Measurements from ENCODE around the gene NPL.

Gene NPL

DNA sequence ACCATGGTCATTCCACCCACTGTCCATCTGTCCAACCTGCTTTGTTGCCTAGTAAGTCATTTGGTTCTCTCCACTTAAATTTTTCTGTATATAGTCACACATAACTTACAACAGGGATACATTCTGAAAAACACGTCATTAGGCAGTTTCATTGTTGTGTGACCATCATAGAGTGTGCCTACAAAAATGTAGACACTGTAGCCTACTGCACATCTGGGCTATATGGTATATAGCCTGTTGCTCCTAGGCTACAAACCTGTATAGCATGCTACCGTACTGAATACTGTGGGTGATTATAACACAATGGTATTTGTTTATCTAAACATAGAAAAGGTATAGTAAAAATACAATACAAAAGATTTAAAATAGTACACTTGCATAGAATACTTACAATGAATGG lies 10.0 kb upstream of the NPL start:
- no peak for DNase-seq

DNA sequence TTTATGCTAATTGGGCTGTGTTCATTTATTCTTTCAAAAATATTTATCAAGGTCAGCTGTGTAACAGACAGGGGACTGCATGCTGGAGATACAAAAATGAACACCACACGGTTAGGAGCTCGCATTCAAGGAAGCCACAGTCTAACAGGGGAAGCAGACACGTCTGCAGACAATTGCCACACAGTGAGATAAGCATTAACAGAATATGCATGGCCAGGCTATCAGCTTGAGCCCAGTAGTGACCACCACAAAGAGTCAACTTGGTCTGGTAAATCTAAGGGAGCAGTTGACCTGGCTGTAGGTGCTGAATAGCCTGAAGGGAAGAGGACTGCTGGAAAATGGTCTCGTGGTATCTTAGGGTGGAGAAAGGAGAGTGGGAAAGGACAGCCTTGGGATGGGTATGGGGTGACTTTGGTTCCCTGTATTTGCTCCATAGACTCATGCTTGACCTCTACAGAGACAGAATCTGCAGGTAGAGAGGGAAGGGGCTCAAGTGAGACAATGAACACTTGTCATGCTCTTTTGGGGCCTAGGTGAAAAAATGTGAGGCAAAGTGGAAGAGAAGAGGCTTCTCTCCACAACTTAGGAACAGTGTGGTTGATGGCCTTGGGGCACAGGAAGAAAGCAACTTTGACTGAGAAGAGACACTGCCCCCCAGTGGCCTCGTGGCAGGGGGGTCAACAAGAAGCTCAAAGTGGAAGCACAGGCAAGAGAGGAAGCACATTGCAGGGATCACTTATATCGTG lies 7.6 kb upstream of the NPL start:
- peak; percentile 28 to 68 for DNase-seq

DNA sequence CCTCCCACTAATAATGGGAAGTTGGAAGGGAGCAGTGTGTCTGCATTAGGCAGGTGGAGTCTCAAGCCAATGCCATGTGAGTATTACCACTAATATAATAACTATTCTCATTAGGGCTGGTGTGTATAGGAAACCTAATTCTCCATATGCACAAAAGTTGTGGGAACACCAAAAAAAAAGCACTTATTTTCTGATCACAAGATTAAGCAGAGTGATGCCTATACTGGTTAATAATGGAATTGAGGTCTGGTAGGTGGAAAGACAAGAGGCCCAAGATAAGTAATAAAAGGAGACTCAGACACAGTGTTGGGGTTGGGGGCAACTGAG lies 7.0 kb upstream of the NPL start:
- DNase-seq = no peak

DNA sequence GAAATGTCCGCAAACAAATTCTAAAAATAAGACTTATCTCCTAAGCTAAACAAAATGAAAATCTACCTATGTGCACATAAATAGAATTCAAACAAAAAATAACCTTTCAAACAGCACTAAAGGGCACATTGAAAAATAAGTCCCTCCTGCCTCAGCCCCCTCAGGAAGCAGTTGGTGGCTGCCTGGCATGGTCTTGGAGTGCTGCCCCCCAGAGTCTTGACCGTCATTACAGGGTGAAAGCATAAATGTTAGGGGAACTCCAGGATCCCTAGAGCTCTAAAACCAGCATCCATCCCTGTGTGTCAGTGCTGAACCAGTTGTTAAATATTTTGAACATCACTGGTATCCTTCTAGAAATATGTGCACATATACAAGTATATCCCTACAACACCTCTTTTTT lies 6.5 kb upstream of the NPL start:
- DNase-seq = no peak

DNA sequence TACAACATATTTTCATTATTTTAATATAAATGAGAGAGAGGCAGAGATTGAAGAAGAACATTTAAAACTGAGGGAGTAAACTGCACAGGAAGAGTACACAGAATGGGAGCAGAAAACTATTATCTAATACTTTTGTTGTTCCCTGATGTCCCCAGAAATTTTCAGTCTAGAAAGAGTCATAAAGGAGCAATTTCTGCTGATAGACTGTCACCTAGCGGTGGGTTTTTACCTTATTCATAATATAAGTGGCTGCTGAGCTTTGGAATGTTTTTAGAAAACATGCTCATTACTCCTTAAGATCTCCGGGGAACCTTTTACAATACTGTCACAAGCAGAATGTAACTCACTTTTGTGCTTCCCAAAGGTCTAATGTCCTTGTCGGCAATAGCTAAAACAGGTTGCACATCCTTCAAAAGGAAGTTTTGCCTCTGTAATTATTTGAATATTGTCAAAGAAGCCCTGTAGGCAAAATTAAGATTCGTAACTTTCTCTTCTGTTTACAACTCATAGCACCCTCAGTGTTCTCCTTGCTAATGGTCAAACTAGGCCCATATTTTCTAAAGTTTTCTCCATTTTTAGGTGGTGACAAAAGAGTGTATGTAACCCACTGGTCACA lies 4.9 kb upstream of the NPL start:
- DNase-seq = peak in 1 of 2 experiments; percentile 19

DNA sequence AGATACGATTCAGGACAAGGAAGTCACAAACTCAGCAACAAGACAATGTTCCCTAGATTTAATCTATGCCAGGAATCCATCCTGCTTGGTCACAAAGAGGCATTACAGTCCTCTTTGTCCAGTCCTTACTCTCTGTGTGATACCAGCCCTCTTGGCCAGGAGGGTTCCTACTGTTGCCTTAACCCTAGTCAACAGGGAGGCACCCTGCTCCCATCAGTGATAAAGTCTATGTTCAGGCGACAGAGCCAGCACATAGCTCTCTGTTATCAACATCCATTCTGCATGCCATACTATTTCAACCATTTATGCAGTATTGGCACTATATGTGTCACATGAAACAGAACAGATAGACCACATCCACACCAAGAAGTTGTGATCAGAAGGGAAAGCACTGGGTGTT lies 4.4 kb upstream of the NPL start:
- DNase-seq = no peak

DNA sequence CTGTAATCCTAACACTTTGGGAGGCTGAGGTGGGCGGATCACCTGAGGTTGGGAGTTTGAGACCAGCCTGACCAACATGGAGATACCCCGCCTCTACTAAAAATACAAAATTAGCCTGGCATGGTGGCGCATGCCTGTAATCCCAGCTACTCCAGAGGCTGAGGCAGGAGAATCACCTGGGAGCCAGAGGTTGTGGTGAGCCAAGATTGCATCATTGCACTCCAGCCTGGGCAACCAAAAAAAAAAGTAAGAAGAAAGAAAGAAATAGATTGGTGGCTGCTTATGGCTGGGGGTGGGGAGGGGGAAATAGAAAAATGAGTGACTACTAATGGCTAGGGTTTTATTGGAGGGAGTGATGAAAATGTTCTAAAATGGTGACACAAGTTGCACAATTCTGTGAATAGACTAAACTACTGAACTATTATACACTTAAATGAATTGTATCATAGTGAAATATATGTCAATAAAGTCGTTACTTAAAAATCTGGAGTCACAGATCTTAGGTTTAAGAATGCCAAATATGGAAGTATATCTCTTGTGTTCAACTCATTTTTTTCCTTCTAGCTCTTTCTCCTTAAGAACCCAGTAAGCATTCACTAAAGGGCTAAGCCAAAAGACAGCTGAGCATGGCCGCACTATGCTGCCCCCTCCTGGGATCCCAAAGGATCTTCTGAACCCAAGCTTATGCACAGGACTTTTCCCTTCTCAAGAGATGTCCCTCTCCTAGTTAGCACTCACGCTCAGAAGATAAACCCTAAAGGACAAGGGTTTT lies 3.2 kb upstream of the NPL start:
- peak in 1 of 2 experiments; percentile 13 for DNase-seq

DNA sequence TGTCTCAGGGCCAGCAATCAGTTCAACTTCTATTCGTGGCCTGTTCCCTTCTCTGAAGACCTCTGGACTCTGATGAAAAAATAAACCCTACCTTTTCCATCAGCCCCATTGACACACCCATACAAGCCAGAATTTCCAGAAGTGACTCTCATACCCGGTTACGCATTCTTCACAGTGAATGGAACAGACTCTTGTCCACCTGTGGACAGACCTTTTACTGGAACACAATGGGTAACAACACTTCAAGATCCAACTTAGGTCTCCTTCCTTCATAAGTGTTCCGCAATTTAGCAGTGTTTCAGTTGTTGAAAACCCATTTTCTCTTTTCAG lies 2.6 kb upstream of the NPL start:
- DNase-seq = no peak

DNA sequence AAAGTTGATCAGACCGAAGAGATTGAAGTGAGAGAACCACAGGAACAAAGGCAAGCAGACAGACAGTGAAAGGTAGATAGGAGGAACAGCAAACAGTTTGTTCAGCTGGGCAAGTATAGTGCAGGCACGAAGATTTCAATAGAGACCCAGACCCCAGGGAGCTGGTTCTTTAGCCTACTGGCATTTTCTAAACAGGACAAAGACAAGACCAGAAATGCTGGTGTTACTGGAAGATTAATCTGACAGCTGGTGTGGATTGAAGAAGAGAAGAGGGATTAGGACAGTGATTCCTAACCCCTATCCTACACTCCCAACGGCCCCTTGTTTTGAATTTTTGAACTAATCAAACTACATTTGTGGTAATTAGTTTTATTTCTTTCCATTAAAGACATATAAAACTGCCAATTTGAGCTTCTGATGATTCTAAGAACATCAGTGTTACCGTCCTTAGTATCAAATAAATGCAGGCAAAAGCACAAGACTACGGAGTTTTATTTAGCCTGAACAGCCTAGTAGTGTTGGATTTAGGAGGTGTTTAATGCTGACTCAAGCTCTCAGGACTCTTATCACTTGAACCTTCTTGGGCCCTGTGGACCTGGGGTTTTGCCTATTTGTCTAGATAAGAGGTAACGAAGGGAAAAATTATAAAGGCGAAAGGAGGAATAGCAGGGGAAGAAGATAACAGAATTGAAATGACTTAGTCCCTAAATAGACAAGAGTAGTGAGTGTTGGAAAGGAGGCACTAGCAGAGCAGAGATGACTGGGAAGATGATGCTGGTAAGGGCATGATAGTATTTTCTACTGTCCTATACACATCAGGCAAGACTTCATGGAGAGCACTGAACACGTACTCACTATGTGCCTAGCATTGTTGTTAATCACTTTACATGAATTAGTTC lies 2.0 kb downstream of the NPL start:
- no peak for DNase-seq

DNA sequence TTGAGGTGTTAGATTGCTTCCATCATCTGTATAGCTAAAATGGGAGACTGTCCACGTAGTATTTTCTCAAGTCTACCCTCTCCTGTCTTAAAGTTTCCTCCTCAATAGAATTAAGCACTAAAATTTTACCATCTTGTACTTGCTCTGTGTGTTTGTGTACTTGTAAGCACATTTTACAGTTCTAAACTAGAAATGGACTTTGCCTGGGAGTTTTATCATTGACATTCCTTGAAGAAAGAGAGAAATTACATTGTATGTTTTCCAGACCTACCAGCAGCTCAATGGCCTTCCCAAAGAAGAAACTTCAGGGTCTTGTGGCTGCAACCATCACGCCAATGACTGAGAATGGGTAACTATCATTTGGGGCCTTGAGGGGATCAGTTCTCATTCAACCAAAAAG lies 4.5 kb downstream of the NPL start:
- no peak for DNase-seq

DNA sequence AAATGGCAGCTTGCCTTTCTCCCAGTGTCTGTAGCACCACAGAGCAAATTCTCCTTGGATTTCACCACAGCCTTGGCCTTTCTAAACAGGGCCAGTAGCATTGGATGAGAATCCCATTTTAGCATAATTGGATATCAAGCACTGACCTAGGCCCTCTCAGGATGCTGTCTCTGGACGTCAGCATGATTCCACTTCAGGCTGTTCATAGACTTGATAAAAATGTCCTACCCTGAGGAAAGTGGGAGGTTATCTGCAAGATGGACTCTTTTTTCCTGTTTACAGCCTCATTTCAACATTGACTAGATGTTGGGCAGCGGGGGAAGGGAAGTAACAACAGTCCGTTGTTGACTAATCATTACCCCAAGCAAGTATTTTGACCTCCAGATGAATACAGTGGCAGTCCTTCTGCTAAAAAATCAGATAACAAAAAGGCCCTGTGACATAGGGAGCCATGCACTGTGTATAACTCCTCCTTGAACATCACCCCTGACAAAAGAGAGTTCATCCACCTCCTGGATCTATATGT lies 5.2 kb downstream of the NPL start:
- DNase-seq = no peak

DNA sequence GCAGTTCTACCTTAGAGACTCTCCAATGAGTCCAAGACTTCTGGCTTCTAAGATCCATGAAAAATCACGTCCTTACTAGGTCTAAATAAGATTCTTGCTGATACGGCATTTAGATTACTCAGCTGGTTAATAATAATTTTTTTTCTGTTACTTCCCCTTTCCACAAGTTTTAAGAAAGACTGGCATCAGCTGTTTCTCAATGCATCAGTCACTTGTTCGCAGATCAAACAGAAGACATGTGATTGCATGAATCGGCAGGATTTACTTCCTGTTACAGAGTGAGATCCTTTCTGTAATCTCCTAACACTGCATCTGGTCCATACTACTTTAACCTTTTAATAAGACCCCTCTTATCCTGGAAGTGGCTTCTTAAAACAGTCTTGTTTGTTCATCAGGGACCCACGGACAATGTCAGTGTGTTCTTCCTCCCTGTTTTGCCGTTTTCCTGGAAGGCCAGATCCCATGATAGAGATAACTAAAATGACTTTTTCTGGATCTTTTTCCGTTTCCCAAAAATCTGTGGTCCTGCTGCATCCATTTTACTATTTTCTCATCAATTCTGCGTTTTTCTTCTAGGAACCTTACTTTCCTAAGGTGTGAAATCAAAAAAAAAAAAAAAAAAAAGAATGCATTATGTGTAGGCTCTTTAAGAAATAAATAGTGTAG lies 6.1 kb downstream of the NPL start:
- DNase-seq = no peak

DNA sequence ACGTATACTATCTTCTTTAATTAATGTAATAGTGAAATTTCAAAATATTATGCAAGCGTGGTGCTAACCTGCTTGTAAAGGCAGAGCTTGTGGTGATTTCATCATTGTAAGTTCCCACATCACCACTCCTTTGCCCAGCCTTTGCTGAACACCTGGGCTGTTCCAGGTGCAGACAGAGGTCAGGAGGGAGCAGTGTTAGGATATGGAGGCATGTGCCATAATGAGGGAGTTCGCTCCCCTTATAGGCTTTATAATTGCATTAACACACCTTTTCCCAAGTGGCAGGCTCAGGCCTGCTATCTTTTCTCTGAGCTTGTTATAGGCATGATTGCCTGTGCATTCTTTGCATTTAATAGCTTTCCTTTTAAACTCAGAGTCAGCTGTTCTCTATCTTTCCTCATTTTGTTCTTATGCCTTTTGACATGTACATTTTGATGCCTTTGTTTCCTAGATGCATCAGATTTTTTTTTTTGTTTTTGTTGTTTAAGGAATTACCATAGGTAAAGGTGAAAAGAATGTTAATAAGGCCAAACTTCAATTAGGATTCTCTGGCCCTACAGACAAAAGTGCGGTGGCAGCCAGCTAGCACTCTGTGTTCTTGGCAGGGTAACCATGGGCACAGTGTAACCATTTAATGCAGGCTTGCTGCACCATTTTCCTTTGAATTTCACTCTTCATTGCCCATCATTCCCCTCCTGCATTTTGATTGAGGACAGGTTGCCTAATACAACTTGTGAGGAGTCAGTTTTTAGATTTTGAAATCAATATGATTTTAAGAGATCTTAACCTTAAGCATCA lies 12.6 kb downstream of the NPL start:
- DNase-seq = no peak

DNA sequence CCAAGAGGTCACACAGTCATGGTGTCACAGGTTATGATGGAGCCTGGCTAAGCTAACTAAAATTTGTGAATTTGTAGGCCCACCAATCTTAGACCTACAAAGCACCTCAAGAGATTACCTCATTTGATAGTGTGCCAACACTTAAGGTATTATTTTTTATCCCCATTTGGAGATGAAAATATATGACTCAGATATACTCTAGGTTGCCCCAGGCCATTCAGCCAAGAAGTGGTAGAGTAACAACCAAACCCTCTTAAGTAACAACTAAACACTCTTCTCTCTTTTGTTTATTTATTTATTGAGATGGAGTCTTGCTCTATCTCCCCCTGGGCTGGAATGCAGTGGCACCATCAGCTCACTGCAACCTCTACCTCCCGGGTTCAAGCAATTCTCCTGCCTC lies 14.3 kb downstream of the NPL start:
- no peak for DNase-seq

DNA sequence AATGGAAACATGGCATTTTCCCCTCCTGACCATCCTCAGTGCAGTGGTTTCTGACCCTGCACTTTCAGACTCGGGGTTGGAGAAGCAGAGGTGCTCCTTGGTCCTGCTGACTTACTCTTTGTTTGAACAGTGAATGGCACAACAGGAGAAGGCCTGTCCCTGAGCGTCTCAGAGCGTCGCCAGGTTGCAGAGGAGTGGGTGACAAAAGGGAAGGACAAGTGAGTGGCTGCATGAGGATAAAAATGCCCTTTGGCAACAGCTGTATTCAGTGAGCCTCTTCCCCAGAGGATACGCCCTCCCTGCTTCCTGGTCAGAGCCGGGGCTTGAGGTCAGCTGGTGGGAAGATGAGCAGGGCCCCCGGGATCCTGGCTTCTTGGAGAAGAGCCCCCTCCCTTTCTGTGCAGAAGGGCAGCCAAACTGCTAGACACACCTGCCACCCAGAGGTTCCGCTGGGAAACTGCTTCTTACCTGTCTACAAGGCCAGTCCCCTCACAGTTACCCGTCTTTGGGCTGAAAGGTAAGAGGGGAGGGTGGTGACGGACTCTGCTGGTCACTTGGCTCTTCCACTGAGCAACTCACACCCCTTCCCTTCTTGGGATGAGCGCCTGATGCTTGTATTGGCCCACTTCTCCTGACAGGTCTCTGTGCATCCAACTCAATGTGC lies 16.6 kb downstream of the NPL start:
- DNase-seq = peak in 1 of 2 experiments; percentile 7

DNA sequence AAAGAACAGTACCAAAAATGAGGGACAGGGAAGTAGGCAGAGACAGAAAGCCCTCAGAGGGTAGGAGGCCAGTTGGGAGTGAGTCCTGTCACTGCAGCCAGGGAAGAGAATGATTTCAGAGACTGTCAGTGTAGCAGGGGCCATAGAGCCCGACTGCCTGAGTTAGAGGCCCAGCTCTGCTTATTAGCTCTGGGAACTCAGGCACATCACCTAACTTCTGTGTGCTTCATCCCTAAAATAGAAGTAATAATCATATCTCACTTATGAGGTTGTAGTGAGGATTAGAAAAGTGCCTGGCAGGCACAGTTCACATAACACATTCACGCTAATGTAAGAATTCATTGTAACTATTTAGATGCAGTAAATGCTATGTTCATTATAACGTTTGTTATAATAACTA lies 18.3 kb downstream of the NPL start:
- DNase-seq = no peak

DNA sequence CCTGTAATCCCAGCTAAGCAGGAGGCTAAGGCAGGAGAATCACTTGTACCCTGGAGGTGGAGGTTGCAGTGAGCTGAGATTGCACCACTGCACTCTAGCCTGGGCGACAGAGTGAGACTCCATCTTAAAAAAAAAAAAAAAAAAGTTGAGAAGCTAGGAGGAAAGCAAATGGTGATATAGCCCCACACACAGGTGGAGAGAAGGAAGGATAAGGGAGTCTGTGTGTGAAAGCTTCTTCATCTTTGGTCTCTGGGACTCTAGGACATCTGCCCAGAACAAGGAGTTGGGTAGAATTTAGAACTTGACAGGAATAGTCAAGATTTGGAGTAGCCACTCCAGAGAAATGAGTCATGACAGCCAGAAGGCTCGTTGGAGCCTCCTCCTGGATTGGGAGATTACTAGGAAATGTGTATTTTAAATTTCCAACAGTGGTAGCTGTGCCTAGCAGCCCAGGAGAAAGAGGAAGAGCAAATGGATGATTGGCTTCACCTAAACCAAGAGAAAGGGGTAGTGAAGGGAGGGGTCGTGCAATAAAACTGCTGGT lies 19.9 kb downstream of the NPL start:
- no peak for DNase-seq

DNA sequence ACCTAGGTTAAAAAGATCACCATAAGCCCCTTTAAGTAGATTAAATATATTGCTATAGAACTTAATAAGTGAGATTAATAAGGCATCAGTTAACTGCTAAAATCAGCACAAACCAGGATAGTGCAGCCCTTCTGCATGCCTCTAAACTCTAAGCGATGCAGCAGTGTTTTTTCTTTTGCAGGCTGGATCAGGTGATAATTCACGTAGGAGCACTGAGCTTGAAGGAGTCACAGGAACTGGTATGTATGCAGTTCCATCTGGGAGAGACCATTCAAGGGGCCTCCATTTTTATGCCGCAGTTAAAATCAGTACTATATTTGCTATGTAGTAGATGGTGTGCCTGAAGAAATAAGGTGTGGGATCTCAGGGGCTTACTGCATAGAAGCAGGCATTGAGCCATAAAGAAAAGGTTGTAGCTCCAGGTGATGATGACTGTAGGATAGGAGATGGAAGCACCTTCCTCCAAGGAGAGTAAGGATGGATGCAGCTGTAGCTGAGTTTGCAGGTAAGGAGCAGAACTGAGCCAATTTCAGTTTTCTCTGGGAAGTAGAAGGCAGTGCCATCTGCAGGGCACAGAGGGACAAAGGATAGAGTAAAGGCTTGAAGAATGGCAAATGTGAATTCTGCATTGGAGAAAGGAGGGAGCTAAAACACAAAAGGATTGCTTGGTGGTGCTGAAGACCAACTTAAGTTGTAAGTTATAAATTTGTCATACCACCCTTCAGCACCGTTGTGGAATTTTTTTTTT lies 22.6 kb downstream of the NPL start:
- DNase-seq = no peak

DNA sequence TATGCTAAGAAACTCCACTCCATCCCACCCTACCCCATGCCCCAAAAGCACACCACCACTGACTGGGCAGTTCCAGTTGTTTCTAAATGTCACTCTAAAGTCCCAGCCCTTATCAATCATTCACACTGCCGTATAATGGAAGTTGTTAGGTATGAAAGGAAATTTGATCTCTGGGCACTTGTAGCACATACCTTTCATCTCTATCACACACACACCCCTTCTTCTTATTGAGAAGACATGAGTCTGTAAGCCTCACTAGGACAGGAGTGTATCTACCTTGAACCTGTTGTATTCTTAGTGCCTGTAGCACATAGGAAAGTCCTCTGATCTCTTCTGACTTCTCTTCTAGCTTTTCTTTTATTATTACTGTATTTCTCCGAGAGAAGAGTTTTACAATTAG lies 27.3 kb downstream of the NPL start:
- DNase-seq = no peak

DNA sequence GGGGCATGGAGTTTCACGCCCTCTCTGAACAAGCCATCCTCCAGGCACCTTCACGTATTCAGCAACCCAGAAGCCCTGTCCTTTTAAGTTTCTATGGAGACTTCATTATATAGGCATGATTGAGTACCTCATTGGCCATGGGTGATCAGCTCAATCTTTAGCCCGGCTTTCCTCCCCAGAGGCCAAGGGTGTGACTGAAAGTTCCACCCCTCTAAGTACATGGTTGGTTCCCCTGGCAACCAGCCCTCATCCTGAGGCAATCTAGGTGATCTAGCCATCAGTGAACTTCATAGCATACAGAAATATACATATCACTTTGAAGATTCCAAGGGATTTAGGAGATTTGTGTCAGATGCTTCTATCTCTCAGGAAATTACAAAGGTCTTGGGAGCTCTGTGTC lies 28.2 kb downstream of the NPL start:
- DNase-seq = no peak
